GM18870 (cell line): ENCODE measurements around the gene OPCML.

Experiments used
- ATAC-seq: cut with Tn5 transposase; IDR thresholded peaks from one replicate; pipeline ENCODE4 v1.9.1; 2021; ENCODE audit warnings: moderate library complexity; ENCODE audit not compliant: unreplicated experiment

Gene OPCML

GRCh38 chr11:132777067-132777975, 755.0 kb downstream of the OPCML start:
- no peak for ATAC-seq

- no peak for ATAC-seq
These were observed 758.5 kb downstream of the OPCML start for GRCh38 chr11:132773751-132774150.

- no peak for ATAC-seq
These were observed 759.4 kb downstream of the OPCML start for GRCh38 chr11:132772703-132773545.

GRCh38 chr11:132771746-132772145, 760.6 kb downstream of the OPCML start:
- no peak for ATAC-seq

GRCh38 chr11:132770829-132771530, 761.3 kb downstream of the OPCML start:
- no peak for ATAC-seq

GRCh38 chr11:132763503-132763902, 768.8 kb downstream of the OPCML start:
- no peak for ATAC-seq

- no peak for ATAC-seq
These were observed 776.4 kb downstream of the OPCML start for GRCh38 chr11:132755934-132756333.

- no peak for ATAC-seq
These were observed 780.6 kb downstream of the OPCML start for GRCh38 chr11:132751516-132752250.

- no peak for ATAC-seq
These were observed 786.0 kb downstream of the OPCML start for GRCh38 chr11:132746305-132746704.

GRCh38 chr11:132745306-132745705, 787.0 kb downstream of the OPCML start:
- ATAC-seq, result no peak

GRCh38 chr11:132744771-132745170, 787.5 kb downstream of the OPCML start:
- no peak for ATAC-seq

- no peak for ATAC-seq
These were observed 788.7 kb downstream of the OPCML start for GRCh38 chr11:132743601-132744000.

GRCh38 chr11:132742929-132743328, 789.4 kb downstream of the OPCML start:
- ATAC-seq, result no peak

- ATAC-seq, result no peak
These were observed 798.1 kb downstream of the OPCML start for GRCh38 chr11:132734217-132734616.

- ATAC-seq, result no peak
These were observed 804.3 kb downstream of the OPCML start for GRCh38 chr11:132728026-132728425.

GRCh38 chr11:132721526-132721925, 810.8 kb downstream of the OPCML start:
- no peak for ATAC-seq

- no peak for ATAC-seq
These were observed 812.6 kb downstream of the OPCML start for GRCh38 chr11:132719684-132720083.

GRCh38 chr11:132718711-132719671, 813.3 kb downstream of the OPCML start:
- ATAC-seq, result peak; percentile 60

- ATAC-seq, result no peak
These were observed 814.5 kb downstream of the OPCML start for GRCh38 chr11:132717824-132718223.
